Endodermal cell (in vitro differentiated cells): Measurements from ENCODE around the gene NAA60. TPM values are rescaled to one million over a fixed set of nuclear protein-coding genes. Genes with fewer than 3 reads are reported as not detected.

Experiments
- DNase-seq: peaks from one replicate; pipeline ENCODE4 v3.0.0-alpha.2; 2017
- H3K27ac ChIP-seq: 2 replicates; pipeline ENCODE4 v1.5.1; 2013; ENCODE audit warnings: mild to moderate bottlenecking, low read depth, low read length, moderate library complexity
- H3K27me3 ChIP-seq: 2 replicates; pipeline ENCODE4 v1.6.1; 2013; ENCODE audit warnings: mild to moderate bottlenecking, low read length, moderate library complexity; ENCODE audit not compliant: insufficient read depth, control insufficient read depth, poor library complexity, severe bottlenecking
- H3K36me3 ChIP-seq: 2 replicates; pipeline ENCODE4 v1.7.0; 2013; ENCODE audit warnings: mild to moderate bottlenecking, low read length, moderate library complexity; ENCODE audit not compliant: control insufficient read depth, insufficient read depth
- H3K4me1 ChIP-seq: one replicate; pipeline ENCODE4 v1.7.0; 2013; ENCODE audit warnings: low read length; ENCODE audit not compliant: control insufficient read depth, insufficient read depth
- H3K4me3 ChIP-seq: 2 replicates; pipeline ENCODE4 v1.5.1; 2013; ENCODE audit warnings: mild to moderate bottlenecking, low read length, moderate library complexity
- H3K9ac ChIP-seq: 2 replicates; pipeline ENCODE4 v1.6.1; 2013; ENCODE audit warnings: mild to moderate bottlenecking, low read length, moderate library complexity; ENCODE audit not compliant: poor library complexity, severe bottlenecking; ENCODE audit errors: extremely low read depth
- H3K9me3 ChIP-seq: 2 replicates; pipeline ENCODE4 v1.6.1; 2013; ENCODE audit warnings: mild to moderate bottlenecking, low read length, moderate library complexity; ENCODE audit not compliant: control insufficient read depth
- H3K27ac Mint-ChIP-seq: 2 replicates; pipeline ENCODE4 v1.8.0; 2020; ENCODE audit warnings: mixed read lengths
- H3K27me3 Mint-ChIP-seq: 2 replicates; pipeline ENCODE4 v1.8.0; 2021; ENCODE audit warnings: mild to moderate bottlenecking, mixed read lengths; ENCODE audit not compliant: insufficient read depth
- H3K36me3 Mint-ChIP-seq: 2 replicates; pipeline ENCODE4 v1.8.0; 2020; ENCODE audit warnings: low read depth, mixed read lengths
- H3K4me1 Mint-ChIP-seq: 2 replicates; pipeline ENCODE4 v1.8.0; 2020; ENCODE audit warnings: mixed read lengths
- H3K4me3 Mint-ChIP-seq: 2 replicates; pipeline ENCODE4 v1.8.0; 2020; ENCODE audit warnings: mild to moderate bottlenecking, moderate library complexity, mixed read lengths
- H3K9me3 Mint-ChIP-seq: 2 replicates; pipeline ENCODE4 v1.8.0; 2020; ENCODE audit warnings: mild to moderate bottlenecking, mixed read lengths
- WGBS, 2 experiments: methylation state at CpG; one replicate each; pipeline versions ENCODE4 v1.1.5 to v1.1.7; 2013; ENCODE audit warnings: missing lambda C conversion rate in 2 of 2, mixed read lengths in 1 of 2; ENCODE audit not compliant: insufficient coverage in 1 of 2, insufficient read length in 1 of 2; 5-methylcytosine and 5-hydroxymethylcytosine counted together
- total RNA-seq, 2 donors: library from RNA; stranded (reverse); fragmentation: NEBNext Ultra II Directional in 1 of 2; extraction: Animal tissue kit (Norgen Biotek cat#: 25700) in 1 of 2; gene quantifications; 2 replicates in 1 of 2; 3 replicates in 1 of 2; pipeline ENCODE4 v1.2.1, GENCODE V29; 2021
- TF ChIP-seq, protein P1 (sequence below): fragments of 200-600 bp; sonication (generic); conservative IDR thresholded peaks from 2 replicates; pipeline ENCODE4 v1.5.0; 2021; ENCODE audit warnings: antibody characterized with exemption, mild to moderate bottlenecking

Gene NAA60
- total RNA-seq, 2 donors from 2014 or later = 54.5 to 61.8 TPM

DNA sequence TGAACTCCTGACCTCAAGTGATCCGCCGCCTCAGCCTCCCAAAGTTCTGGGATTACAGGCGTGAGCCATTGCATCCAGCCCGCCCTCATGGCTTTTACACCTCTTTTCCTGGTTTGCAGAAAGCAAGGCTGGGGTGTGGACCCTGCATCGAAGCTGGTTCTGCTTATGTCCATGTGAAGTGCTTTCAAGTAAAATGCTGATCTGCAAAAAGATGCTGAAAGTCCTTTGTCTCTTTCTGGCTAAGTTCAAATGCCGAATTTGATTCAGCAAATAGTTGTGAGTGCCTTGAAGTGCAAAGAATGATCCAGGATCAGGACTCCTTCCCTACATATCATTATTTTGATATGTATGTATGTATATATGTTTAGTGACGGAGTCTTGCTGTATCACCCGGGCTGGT, 17.1 kb downstream of the NAA60 start:
- peaks cover 7% of the 10 kb centered on the region for H3K4me1 ChIP-seq
- H3K27ac ChIP-seq = no peak overlapping the region
- no peaks in the 10 kb centered on the region for H3K9me3 ChIP-seq
- Mint-ChIP-seq H3K27me3 (no peaks in the 10 kb centered on the region), H3K36me3 (peaks cover 10% of the 10 kb centered on the region), H3K4me1 (peaks cover 38% of the 10 kb centered on the region), H3K4me3 (no peak overlapping the region), H3K27ac (peak overlapping the region; percentile 94), H3K9me3 (no peaks in the 10 kb centered on the region)
- peaks cover 13% of the 10 kb centered on the region for H3K36me3 ChIP-seq
- H3K4me3 ChIP-seq = peak overlapping the region; percentile 96
- no peak overlapping the region for H3K9ac ChIP-seq
- no peaks in the 10 kb centered on the region for H3K27me3 ChIP-seq
- WGBS, 2 experiments = 94 to 97% methylated on average over 5 to 8 of the region's 8 CpGs
- TF ChIP-seq, protein P1, sequence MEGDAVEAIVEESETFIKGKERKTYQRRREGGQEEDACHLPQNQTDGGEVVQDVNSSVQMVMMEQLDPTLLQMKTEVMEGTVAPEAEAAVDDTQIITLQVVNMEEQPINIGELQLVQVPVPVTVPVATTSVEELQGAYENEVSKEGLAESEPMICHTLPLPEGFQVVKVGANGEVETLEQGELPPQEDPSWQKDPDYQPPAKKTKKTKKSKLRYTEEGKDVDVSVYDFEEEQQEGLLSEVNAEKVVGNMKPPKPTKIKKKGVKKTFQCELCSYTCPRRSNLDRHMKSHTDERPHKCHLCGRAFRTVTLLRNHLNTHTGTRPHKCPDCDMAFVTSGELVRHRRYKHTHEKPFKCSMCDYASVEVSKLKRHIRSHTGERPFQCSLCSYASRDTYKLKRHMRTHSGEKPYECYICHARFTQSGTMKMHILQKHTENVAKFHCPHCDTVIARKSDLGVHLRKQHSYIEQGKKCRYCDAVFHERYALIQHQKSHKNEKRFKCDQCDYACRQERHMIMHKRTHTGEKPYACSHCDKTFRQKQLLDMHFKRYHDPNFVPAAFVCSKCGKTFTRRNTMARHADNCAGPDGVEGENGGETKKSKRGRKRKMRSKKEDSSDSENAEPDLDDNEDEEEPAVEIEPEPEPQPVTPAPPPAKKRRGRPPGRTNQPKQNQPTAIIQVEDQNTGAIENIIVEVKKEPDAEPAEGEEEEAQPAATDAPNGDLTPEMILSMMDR = no peak
- no peak for DNase-seq

DNA sequence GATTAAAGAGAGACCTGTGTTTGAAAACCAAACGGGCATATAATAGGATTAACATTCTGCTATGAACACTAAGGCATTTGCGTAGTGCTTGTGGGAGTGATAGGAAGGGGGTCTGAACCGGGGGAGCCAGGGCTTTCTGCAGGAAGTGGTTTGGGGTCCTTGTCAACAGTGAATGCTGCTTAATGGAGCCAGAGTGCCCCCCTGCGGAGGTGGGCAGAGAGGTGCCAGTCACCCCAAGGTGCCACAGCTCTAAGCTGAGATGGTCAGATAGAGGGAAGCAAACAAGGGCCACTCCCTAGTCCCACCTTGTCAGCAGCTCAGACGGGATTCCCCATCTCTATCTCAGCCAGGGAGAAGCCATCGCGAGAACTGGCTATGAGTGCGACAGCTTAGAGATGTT, 17.7 kb downstream of the NAA60 start:
- peak overlapping the region; percentile 20 for H3K4me3 ChIP-seq
- no peaks in the 10 kb centered on the region for H3K27me3 ChIP-seq
- peak overlapping the region; percentile 30 for H3K4me3 Mint-ChIP-seq
- H3K36me3 ChIP-seq = peaks cover 19% of the 10 kb centered on the region
- DNase-seq = peak; percentile 66
- H3K9me3 ChIP-seq = no peaks in the 10 kb centered on the region
- WGBS, 2 experiments = 57 to 65% methylated on average over 2 to 8 of the region's 8 CpGs
- peak overlapping the region; percentile 94 for H3K27ac Mint-ChIP-seq
- H3K4me1 ChIP-seq = peaks cover 7% of the 10 kb centered on the region
- H3K27ac ChIP-seq = no peak overlapping the region
- no peak overlapping the region for H3K9ac ChIP-seq
- no peaks in the 10 kb centered on the region for H3K27me3 Mint-ChIP-seq
- TF ChIP-seq, protein P1 = no peak
- peaks cover 38% of the 10 kb centered on the region for H3K4me1 Mint-ChIP-seq
- peaks cover 16% of the 10 kb centered on the region for H3K36me3 Mint-ChIP-seq
- H3K9me3 Mint-ChIP-seq = no peaks in the 10 kb centered on the region

DNA sequence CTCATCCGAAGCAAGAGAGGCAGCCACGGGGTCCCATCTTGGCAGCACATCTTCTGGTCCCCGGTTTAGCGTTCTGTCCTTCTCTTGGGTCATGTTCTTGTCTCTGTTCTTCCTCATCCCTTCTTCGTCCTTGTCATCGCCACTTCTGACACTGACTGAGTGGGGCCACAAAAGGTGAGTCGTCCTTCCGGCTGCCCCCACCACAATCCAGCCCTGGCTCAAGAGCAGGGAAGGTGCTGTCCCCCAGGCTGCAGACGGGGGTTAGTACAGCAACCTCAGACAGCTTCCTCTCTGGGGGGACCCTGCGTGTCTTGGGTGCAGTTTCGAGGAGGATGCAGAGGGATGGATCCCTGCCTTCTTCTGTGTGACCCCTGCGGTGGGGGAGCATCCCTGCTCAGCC, 21.8 kb downstream of the NAA60 start:
- Histone ChIP-seq H3K9me3 (no peaks in the 10 kb centered on the region), H3K27ac (no peak overlapping the region), H3K36me3 (peaks cover 28% of the 10 kb centered on the region), H3K4me3 (no peak overlapping the region), H3K27me3 (no peaks in the 10 kb centered on the region), H3K4me1 (peaks cover 4% of the 10 kb centered on the region), H3K9ac (no peak overlapping the region)
- peaks cover 34% of the 10 kb centered on the region for H3K36me3 Mint-ChIP-seq
- TF ChIP-seq, protein P1 = no peak
- H3K27me3 Mint-ChIP-seq = no peaks in the 10 kb centered on the region
- WGBS, 2 experiments = 93 to 100% methylated on average over 8 to 12 of the region's 12 CpGs
- no peaks in the 10 kb centered on the region for H3K9me3 Mint-ChIP-seq
- H3K4me3 Mint-ChIP-seq = no peak overlapping the region
- no peak overlapping the region for H3K27ac Mint-ChIP-seq
- H3K4me1 Mint-ChIP-seq = peaks cover 43% of the 10 kb centered on the region
- no peak for DNase-seq
